ENCODE measurements around the gene CLDN16.

CLDN16 gene

DNA sequence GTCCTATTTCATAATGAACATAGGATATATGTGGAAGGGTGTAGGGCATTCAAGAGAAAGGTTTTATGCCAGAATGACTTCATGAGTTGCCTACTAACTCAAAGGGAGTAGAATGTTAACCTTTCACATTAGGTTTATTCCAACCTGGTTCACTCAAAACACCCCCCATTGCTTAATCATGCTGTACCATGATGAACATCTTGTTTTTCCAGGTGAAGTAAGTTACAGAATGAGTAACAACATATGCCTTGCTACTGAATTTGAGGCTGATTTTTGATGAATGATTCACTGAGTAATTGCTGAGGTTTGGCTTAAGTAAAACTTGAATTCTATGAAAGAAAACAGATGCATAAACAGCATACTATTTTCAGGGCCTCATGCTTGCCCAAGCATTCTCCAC is 5.9 kb upstream of the CLDN16 start:
- ATAC-seq (ENCODE audit: low read depth) (peak; percentile 58), DNase-seq (ENCODE audit: low spot score) (no peak)
- Histone ChIP-seq H3K27me3 (ENCODE audit: insufficient read depth, poor library complexity, severe bottlenecking) (no peaks in the 10 kb centered on the region), H3K4me3 (ENCODE audit: severe bottlenecking) (no peak overlapping the region), H3K27ac (ENCODE audit: poor library complexity, severe bottlenecking) (peak overlapping the region; percentile 81), H3K4me1 (ENCODE audit: insufficient read depth, poor library complexity, severe bottlenecking) (peaks cover 48% of the 10 kb centered on the region), H3K9me3 (ENCODE audit: severe bottlenecking) (no peaks in the 10 kb centered on the region), H3K36me3 (ENCODE audit: low read depth) (no peaks in the 10 kb centered on the region)
- TF ChIP-seq CTCF (IDR thresholded peaks at IDR 0.05; ENCODE audit: poor library complexity, severe bottlenecking) = no peak

DNA sequence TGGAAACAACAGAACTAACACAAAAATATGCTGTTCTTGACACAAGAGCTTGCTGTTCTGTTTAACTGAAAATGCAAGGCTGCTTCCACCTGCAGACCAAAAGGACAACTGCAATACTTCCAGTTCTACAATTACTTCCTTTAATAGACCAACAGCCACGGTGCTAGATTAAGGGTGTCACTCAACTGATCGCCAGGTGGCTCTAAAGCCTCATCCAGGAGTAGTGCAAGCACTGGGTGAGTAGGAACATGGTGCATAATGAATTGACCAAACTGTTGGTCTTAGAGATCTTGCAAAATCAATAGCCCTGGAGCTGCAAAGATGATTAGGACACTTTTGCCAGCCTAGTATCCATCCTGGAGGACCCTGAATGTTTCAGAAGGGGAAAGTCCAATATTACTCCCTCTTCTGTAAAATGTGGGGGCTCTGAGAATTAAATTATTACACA is 3.6 kb upstream of the CLDN16 start:
- Histone ChIP-seq H3K9me3 (ENCODE audit: severe bottlenecking) (no peaks in the 10 kb centered on the region), H3K4me3 (ENCODE audit: severe bottlenecking) (no peak overlapping the region), H3K27ac (ENCODE audit: poor library complexity, severe bottlenecking) (peak overlapping the region; percentile 81), H3K27me3 (ENCODE audit: insufficient read depth, poor library complexity, severe bottlenecking) (no peaks in the 10 kb centered on the region), H3K36me3 (ENCODE audit: low read depth) (no peaks in the 10 kb centered on the region), H3K4me1 (ENCODE audit: insufficient read depth, poor library complexity, severe bottlenecking) (peaks cover 36% of the 10 kb centered on the region)
- peak; percentile 97 for TF ChIP-seq CTCF (IDR thresholded peaks at IDR 0.05; ENCODE audit: poor library complexity, severe bottlenecking)
- DNase-seq (ENCODE audit: low spot score) (no peak), ATAC-seq (ENCODE audit: low read depth) (peak; percentile 74)

DNA sequence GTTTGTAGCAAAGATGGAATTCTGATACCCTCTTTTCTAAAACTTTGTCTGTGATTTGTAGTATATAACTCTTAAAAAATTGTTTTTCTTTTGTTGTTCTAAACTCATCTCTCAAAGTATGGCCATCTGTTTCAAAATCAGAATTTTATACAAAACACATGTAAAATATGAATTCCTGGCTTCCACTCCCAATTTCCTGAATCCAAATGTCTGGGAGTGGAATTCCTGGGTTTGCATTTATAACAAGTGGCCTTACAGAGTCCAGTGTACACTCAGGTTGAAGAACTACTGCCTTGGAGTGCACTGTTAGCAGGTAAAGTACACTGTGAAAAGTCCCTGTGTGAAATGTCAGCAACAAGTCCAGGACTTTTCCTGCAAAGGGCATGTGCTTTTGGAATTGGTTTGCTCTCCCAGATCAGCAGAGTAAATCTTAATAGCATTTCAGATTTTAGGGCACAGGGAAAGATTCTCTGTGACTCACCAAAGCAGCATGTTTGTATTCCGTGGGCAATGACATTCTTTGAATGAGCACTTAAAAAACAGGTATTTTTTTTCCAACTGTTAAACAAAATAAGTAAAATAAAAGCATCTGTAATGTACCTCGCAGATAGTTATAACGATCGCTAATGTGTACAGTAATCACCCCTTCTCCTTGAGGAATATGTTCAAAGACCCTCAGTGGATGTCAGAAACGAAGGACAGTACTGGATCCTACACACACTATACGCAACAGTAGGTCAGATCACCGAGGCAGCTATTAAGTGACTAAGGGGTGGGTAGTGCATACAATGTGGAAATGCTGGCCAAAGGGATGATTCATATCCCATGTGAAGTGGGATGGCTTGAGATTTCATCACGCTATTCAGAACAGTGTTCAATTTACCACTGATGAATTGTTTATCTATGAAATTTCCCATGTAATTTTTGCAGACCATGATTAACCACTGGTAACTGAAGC is 2.0 kb upstream of the CLDN16 start:
- H3K4me1 ChIP-seq (ENCODE audit: insufficient read depth, poor library complexity, severe bottlenecking) = peaks cover 36% of the 10 kb centered on the region
- H3K9me3 ChIP-seq (ENCODE audit: severe bottlenecking) = no peaks in the 10 kb centered on the region
- peak overlapping the region; percentile 85 for H3K27ac ChIP-seq (ENCODE audit: poor library complexity, severe bottlenecking)
- no peak overlapping the region for H3K4me3 ChIP-seq (ENCODE audit: severe bottlenecking)
- H3K27me3 ChIP-seq (ENCODE audit: insufficient read depth, poor library complexity, severe bottlenecking) = no peaks in the 10 kb centered on the region
- ATAC-seq (ENCODE audit: low read depth) (peak; percentile 90), DNase-seq (ENCODE audit: low spot score) (peak; percentile 75)
- no peak for TF ChIP-seq CTCF (IDR thresholded peaks at IDR 0.05; ENCODE audit: poor library complexity, severe bottlenecking)
- no peaks in the 10 kb centered on the region for H3K36me3 ChIP-seq (ENCODE audit: low read depth)

DNA sequence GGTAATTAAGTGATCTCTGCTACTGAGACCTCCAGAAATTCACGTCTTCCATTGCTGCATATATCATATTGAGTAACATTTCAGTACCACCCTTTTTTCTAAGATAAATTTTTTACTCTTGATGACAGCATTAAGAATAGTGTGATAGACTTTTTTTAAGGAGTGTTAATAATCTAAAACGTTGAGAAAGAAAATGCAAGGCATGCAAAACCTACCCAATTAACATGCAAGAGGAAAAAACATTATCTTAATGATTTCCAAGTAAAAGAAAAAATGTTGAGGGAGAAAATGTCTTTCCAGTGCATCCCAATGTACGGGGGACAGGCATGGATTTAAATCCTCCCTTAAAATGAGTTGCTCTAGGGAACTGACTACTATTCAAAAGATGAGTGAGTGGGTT is 740 bp downstream of the CLDN16 start:
- no peak for DNase-seq (ENCODE audit: low spot score)
- no peak for TF ChIP-seq CTCF (IDR thresholded peaks at IDR 0.05; ENCODE audit: poor library complexity, severe bottlenecking)
- ATAC-seq (ENCODE audit: low read depth) = no peak
- no peak overlapping the region for H3K27ac ChIP-seq (ENCODE audit: poor library complexity, severe bottlenecking)
- no peaks in the 10 kb centered on the region for H3K36me3 ChIP-seq (ENCODE audit: low read depth)
- H3K4me1 ChIP-seq (ENCODE audit: insufficient read depth, poor library complexity, severe bottlenecking) = peaks cover 17% of the 10 kb centered on the region
- no peaks in the 10 kb centered on the region for H3K9me3 ChIP-seq (ENCODE audit: severe bottlenecking)
- no peak overlapping the region for H3K4me3 ChIP-seq (ENCODE audit: severe bottlenecking)
- H3K27me3 ChIP-seq (ENCODE audit: insufficient read depth, poor library complexity, severe bottlenecking) = no peaks in the 10 kb centered on the region

GRCh38 chr3:190396001-190396400 is 8.0 kb downstream of the CLDN16 start:
- H3K9me3 ChIP-seq (ENCODE audit: severe bottlenecking) = no peaks in the 10 kb centered on the region
- no peak overlapping the region for H3K4me3 ChIP-seq (ENCODE audit: severe bottlenecking)
- H3K36me3 ChIP-seq (ENCODE audit: low read depth) = no peaks in the 10 kb centered on the region
- no peak overlapping the region for H3K27ac ChIP-seq (ENCODE audit: poor library complexity, severe bottlenecking)
- H3K27me3 ChIP-seq (ENCODE audit: insufficient read depth, poor library complexity, severe bottlenecking) = no peaks in the 10 kb centered on the region
- ATAC-seq (ENCODE audit: low read depth) (no peak), DNase-seq (ENCODE audit: low spot score) (no peak)
- H3K4me1 ChIP-seq (ENCODE audit: insufficient read depth, poor library complexity, severe bottlenecking) = no peaks in the 10 kb centered on the region
- TF ChIP-seq CTCF (IDR thresholded peaks at IDR 0.05; ENCODE audit: poor library complexity, severe bottlenecking) = no peak

Data from RWPE2 (cell line).